ENCODE results near the gene TTYH2.
A peak's percentile ranks its signal among the peaks of the same experiment; 100 is the strongest.
"Not testable (repeated sequence)": the region's sequence is repeated elsewhere in the genome, so short reads cannot be mapped to it uniquely, and the experiment has no call there.

Gene TTYH2

DNA sequence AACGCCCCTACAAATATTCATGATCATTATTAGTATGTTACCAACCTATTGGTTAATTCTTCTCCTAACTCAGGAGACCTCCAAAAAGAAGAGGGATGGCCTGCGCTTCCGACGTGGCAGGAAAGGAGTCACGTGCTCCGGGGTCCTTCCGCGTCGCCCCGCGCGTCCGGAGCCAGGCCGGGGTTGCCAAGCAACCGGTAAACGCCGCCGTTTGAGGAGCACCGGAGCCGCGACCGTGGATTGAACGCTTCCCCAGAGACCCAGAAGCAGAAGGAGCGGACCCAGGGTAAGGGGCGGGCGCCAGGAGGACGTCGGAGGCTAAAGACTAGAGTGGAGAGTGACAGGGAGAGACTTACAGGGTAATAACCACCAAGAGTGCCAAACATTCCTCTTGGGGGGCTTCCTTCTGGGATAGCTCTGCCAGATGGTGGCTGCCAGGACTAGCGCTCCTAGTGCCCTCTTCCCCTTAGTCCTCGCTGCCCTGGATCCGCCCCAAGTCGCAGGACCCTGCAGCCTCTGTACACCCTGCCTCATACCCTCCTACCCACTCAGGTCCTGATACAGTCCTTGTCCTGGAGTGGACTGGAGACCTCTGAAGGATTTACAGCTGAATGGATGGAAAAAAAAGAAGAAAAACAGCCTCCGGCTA, 60.8 kb downstream of the TTYH2 start, which contains the start of gene DNAI2:
TSS of gene DNAI2 (plus strand) at position 175 of the 649 bp plus-strand sequence. CDS start 7,584 bp downstream, outside the sequence.
- Mint-ChIP-seq H3K4me3 (peak within 1 kb of the TSS; percentile 81 to 83), H3K4me1 (peaks cover 42% of the 10 kb centered on the region), H3K9me3 (no peaks in the 10 kb centered on the region), H3K27me3 (peaks cover 32% of the 10 kb centered on the region), H3K27ac (peak within 1 kb of the TSS; percentile 37 to 92)
- ATAC-seq (peak; percentile 43), DNase-seq (no peak)

DNA sequence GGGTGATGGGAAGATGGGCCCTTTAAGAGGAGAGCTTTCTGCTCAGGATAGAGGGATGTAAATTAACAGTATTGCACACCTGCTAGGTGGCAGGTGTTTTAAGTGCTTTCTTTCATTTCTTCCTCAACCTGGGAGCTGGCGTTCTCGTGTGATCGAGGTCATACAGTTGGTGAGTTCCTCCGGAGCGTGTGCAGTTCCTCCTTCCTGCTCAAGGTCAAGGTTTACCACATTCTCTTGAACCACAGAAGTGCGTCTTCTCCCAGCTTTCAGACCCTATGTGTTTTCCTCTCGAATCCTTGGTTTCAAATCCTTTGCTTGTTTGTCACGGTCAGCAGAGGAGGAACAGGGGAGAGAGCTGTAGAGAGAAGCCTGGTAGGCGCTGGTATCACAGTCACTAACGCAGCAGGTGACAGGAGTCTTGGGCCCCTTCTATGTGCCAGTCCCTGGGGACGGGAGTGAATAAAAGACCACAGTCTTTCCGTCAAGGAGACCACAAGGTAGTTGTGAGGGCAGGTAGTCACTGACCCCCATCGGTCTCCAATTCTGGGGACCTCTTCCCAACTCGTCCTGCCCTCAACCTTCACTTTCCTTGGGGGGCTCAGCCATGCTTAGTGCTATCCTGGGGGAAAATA, 61.5 kb downstream of the TTYH2 start:
- ATAC-seq = peak; percentile 47

DNA sequence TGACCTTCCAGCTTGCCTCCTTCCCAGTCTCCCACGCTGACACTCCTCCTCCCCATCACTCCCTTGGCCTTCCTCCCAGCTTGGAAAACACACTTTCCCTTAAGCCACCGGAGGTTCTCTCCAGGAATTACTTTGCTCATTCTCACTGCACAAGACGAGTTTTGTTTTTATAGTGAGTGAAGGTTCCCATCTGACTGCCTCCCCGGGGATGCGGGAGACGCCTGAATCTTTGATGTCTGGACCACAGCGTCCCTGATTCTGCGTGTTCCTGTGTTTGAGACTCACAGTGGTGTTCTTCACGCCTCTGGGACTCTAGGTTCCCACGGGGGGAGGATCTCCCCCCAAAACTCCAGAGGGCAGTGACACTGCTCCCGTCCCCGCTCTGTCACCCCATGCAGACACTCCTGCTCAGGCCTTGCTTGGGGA, 62.7 kb downstream of the TTYH2 start:
- no peak overlapping the region for H3K27ac Mint-ChIP-seq
- no peak overlapping the region for H3K4me3 Mint-ChIP-seq
- no peak for ATAC-seq
- no peak for DNase-seq
- peaks cover 32% of the 10 kb centered on the region for H3K27me3 Mint-ChIP-seq
- peaks cover 57% of the 10 kb centered on the region for H3K4me1 Mint-ChIP-seq
- H3K9me3 Mint-ChIP-seq = no peaks in the 10 kb centered on the region

More for the DNA sequence above, 61.5 kb downstream of the TTYH2 start:
- H3K27me3 Mint-ChIP-seq = peaks cover 32% of the 10 kb centered on the region
- no peaks in the 10 kb centered on the region for H3K9me3 Mint-ChIP-seq
- no peak overlapping the region for H3K27ac Mint-ChIP-seq
- H3K4me3 Mint-ChIP-seq = peak overlapping the region; percentile 81 to 83
- peaks cover 45% of the 10 kb centered on the region for H3K4me1 Mint-ChIP-seq
- DNase-seq = no peak

DNA sequence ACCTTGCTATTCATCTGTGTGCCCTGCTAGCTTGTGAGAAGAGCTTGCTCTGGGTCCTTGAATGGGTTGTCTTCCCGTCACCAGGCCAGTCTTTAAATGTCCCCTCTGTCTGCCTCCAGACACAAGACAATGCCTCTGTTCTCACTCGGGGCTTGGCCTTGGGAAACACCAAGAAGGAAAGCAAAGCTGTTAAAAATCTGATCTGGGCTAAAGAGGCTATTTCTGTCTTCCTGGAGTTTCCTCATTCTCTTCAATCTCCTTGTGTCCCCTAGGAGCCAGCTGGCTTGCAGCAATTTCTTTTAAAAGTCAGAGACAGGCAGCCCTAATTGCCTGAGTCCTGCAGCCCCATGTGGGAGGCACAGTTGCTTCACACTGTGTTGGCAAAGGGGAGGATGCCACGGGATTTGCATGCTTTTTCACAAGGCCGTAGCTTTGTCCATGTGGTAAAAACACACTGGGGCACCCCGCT, 63.2 kb downstream of the TTYH2 start:
- Mint-ChIP-seq H3K4me1 (peaks cover 63% of the 10 kb centered on the region), H3K4me3 (no peak overlapping the region), H3K27me3 (peaks cover 32% of the 10 kb centered on the region), H3K27ac (peak overlapping the region in 1 of 2 donors; percentile 71), H3K9me3 (no peaks in the 10 kb centered on the region)
- no peak for ATAC-seq
- DNase-seq = no peak

DNA sequence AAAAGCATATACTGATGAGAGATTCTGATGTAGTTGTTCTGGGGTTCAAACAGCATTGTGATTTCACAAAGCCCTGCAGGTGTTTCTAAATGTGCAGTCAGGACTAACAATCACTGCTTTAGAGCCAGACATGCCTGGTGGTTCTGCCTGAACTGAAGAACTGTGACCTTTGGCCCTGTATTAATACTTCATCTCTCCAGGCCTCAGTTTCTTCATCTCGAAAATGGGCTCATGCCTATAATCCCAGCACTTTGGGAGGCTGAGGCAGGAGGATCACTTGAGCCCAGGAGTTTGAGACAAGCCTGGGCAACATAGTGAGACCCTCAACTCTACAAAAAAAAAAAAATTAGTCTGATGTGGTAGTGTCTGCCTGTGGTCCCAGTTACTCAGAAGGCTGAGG, 64.6 kb downstream of the TTYH2 start:
- Mint-ChIP-seq H3K27me3 (peaks cover 23% of the 10 kb centered on the region), H3K4me3 (no peak overlapping the region), H3K4me1 (peaks cover 73% of the 10 kb centered on the region), H3K9me3 (no peaks in the 10 kb centered on the region), H3K27ac (no peak overlapping the region)
- no peak for ATAC-seq
- no peak for DNase-seq

DNA sequence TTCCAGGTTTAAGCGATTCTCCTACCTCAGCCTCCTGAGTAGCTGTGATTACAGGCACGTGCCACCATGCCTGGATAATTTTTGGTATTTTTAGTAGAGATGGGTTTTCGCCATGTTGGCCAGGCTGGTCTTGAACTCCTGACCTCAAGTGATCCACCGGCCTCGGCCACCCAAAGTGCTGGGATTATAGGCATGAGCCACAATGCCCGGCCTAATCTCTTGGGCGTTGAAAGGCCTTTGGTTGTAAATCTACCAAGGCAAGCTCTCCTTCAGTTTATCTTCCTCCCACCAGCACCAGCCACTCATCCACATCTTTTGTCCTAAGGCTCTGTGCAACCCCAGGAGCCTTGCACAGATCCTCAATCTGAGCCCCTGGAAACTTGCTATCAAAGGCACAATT, 66.2 kb downstream of the TTYH2 start:
- peaks cover 63% of the 10 kb centered on the region for H3K4me1 Mint-ChIP-seq
- not testable (repeated sequence) for H3K4me3 Mint-ChIP-seq

DNA sequence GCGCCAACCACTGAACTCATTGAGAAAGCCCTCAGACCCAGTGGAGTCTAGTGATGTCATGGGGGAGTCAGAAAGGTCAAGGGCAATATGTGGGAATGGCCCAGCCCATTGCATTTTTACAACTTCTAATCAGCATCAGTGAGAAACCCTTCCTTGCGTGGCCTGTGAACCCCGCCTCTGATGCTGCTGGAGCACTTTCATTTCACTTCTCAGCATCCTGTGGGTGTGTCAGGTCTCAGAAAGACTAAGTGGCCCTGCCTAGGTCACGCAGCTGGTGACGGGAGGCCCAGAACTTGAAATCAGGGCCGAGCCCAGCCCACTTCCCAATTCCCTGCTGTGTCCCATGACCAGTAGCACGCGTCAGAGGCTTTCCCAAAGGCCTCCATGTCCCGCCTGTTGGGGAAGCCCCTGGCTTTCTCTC, 66.7 kb downstream of the TTYH2 start:
- no peaks in the 10 kb centered on the region for H3K9me3 Mint-ChIP-seq
- ATAC-seq (peak; percentile 67), DNase-seq (peak; percentile 39 to 62)
- peak overlapping the region; percentile 39 to 41 for H3K4me3 Mint-ChIP-seq
- H3K27me3 Mint-ChIP-seq = peaks cover 1% of the 10 kb centered on the region
- peak overlapping the region; percentile 69 to 74 for H3K27ac Mint-ChIP-seq
- H3K4me1 Mint-ChIP-seq = peaks cover 63% of the 10 kb centered on the region

More for the DNA sequence above, 66.2 kb downstream of the TTYH2 start:
- H3K27ac Mint-ChIP-seq, ATAC-seq, DNase-seq, H3K9me3 Mint-ChIP-seq, H3K27me3 Mint-ChIP-seq: not testable (repeated sequence)

DNA sequence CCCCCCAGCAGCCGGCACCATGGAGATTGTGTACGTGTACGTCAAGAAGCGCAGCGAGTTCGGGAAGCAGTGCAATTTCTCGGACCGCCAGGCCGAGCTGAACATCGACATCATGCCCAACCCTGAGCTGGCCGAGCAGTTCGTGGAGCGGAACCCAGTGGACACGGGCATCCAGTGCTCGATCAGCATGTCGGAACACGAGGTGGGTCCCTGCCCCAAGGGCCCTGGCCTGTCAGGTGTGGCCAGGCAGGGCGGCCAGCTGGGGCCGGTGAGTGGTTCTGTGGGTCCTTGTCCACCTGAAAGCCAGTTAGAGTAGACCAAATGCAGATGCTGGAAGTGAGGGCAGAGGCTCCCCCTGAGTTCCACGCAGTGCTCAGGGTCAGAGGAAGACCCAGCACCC, 68.4 kb downstream of the TTYH2 start:
- Mint-ChIP-seq H3K4me1 (peaks cover 60% of the 10 kb centered on the region), H3K27me3 (no peaks in the 10 kb centered on the region), H3K9me3 (no peaks in the 10 kb centered on the region), H3K4me3 (no peak overlapping the region), H3K27ac (no peak overlapping the region)
- no peak for ATAC-seq
- DNase-seq = no peak

DNA sequence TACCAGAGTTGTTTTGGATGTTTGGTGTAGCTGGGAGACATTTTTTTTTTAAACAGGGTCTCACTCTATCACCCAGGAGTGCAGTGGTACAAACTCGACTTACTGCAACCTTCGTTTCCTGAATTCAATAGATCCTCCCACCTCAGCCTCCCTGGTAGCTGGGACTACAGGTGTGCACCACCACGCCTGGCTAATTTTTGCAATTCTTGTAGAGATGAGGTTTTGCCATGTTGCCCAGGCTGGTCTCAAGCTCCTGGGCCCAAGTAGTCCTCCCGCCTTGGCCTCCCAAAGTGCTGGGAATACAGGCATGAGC, 68.9 kb downstream of the TTYH2 start:
- H3K9me3 Mint-ChIP-seq, ATAC-seq, DNase-seq, H3K27me3 Mint-ChIP-seq: not testable (repeated sequence)
- Mint-ChIP-seq H3K4me3 (peak overlapping the region in 1 of 2 donors; percentile 21), H3K27ac (peak overlapping the region; percentile 98), H3K4me1 (peaks cover 62% of the 10 kb centered on the region)

DNA sequence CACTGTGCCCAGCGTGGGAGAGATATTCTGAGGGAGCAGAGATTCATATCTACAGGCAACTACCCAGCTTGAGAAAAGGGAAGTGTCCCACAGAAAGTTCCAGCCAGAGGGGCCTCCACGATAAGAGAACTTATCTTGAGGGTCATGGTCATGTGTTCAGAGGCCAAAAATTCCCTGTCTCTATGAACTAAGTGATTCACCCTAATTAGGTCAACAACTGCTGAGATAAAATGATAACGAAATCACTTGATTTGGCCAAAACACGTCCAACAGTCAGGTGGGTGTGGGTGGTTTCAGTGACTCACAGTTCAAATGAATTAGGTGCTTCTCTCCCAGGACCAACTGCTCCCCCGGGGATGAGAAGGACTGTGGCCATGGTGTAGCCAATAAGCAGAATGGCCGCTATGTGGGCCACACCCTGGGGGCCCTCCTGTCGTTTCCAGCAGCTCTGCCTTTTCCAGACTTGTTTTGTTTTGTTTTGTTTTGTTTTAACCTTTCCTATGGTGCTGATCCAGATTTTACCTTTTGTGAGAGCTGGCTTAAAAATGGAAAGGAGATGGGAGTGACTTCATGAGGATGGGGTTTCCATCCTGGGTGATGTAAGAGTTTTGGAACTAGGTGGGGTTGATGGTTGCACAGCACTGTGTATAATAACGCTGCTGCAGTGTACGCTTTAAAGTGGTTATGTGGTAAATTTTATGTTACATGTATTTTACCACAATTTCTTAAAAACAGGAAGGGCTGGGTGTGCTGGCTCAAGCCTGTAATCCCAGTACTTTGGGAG, 69.4 kb downstream of the TTYH2 start:
- Mint-ChIP-seq H3K4me1 (peaks cover 62% of the 10 kb centered on the region), H3K27ac (peak overlapping the region; percentile 98), H3K4me3 (peak overlapping the region; percentile 61 to 68), H3K27me3 (no peaks in the 10 kb centered on the region), H3K9me3 (no peaks in the 10 kb centered on the region)
- ATAC-seq = peak; percentile 90
- DNase-seq = peak; percentile 69 to 83

DNA sequence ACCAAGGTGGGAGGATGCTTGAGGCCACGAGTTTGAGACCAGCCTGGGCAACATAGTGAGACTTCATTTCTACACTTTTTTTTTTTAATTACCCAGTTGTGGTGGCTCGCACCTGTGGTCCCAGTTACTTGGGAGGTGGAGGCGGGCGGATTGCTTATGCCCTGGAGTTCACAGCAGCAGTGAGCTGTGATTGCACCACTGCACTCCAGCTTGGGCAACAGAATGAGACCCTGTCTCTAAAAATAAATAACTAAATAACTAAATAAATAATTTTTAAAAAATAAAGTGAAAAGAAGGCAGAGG, 70.0 kb downstream of the TTYH2 start:
- Mint-ChIP-seq H3K4me1 (peaks cover 60% of the 10 kb centered on the region), H3K4me3 (peak overlapping the region; percentile 61 to 68), H3K27me3 (no peaks in the 10 kb centered on the region), H3K27ac (peak overlapping the region; percentile 98), H3K9me3 (no peaks in the 10 kb centered on the region)
- no peak for ATAC-seq
- no peak for DNase-seq

DNA sequence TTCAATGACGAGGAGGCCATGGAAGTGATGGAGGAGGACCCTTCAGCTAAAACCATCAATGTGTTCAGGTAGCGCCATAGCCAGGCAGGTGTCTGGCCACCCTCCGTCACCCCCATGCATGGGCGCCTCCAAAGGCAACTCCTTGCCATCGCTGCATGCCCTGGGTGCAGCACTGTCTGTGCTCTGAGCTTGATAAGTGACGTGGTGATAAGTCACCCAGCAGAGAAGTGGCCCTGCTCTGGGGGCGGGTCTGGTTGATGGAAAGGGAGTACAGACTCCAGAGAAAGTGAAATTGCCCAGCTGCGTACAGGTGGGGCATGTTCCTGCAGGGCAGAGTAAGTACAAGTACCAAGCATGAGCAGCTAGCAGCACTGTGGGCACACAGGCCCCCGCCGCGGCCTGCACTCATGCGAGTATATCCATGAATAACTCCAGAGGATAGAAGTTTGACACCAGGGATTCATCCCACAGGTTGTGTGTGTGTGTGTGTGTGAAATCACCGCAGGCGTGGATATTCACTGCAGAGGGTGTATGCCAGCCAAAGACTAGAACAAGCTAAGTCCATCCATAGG, 73.7 kb downstream of the TTYH2 start:
- Mint-ChIP-seq H3K4me1 (peaks cover 48% of the 10 kb centered on the region), H3K27ac (no peak overlapping the region), H3K27me3 (no peaks in the 10 kb centered on the region), H3K9me3 (no peaks in the 10 kb centered on the region), H3K4me3 (no peak overlapping the region)
- DNase-seq = no peak
- ATAC-seq = no peak

DNA sequence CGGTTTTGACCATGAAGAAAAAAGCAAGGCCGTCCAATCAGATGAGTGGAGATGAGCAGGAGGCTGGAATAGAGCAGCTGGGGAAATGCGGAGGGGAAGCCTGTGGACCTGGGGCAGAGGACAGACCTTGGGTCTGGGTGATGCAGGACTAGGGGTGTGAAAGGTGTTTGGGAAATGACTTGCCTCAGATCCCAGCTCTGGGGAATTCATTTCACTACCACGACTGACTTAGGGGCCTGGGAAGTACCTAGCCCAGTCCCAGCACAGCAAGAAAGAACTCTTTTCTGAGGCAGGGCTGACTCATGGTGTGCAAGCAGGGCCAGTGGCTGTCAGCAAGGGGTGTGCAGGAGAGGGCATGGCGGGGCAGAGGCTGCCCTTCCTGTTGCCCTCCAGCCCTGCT, 75.4 kb downstream of the TTYH2 start:
- peak; percentile 94 for ATAC-seq
- Mint-ChIP-seq H3K4me1 (peaks cover 37% of the 10 kb centered on the region), H3K4me3 (peak overlapping the region in 1 of 2 donors; percentile 42), H3K9me3 (no peaks in the 10 kb centered on the region), H3K27ac (peak overlapping the region in 1 of 2 donors; percentile 1), H3K27me3 (no peaks in the 10 kb centered on the region)
- DNase-seq = peak in 1 of 2 donors; percentile 51

DNA sequence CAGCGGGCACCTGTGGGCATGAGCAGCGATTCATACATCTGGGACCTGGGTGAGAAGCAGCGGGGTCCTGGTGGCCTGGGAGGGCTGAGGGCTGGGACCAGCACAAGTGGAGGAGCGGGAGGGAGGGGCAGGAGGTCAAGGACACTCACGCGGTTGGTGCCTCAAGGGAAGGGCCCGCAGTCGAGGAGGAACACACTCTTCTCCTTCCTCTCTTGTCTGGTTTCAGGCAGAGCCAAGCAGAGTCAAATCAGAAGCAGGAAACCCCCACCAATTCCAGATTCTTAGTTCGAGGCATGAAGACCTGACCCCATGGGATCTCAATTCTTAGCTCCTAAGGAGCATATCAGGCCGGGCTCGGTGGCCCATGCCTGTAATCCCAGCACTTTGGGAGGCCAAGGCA, 76.3 kb downstream of the TTYH2 start:
- ATAC-seq (no peak), DNase-seq (no peak)
- Mint-ChIP-seq H3K4me3 (no peak overlapping the region), H3K4me1 (peaks cover 32% of the 10 kb centered on the region), H3K27me3 (no peaks in the 10 kb centered on the region), H3K27ac (peak overlapping the region in 1 of 2 donors; percentile 88), H3K9me3 (no peaks in the 10 kb centered on the region)

DNA sequence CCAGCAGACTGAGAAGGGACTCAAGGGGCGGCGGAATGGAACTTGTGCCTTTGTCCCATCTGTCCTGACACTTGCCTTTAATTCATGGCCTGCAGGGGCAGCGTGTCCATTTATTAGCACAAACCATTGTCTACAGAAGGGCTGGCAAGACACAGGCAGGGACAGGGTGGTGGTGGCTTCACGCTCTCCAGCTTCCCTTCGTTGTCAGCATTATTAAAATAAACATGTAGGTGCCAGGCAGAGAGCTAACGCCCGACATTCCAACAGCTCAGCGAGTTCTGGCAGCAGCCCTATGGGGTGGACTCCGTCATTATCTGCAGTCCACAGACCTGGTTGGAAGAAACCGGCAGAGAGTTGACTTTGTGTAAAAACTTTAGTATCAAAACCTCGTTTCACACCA, 77.0 kb downstream of the TTYH2 start:
- H3K9me3 Mint-ChIP-seq = no peaks in the 10 kb centered on the region
- DNase-seq = no peak
- no peak overlapping the region for H3K4me3 Mint-ChIP-seq
- H3K27me3 Mint-ChIP-seq = no peaks in the 10 kb centered on the region
- ATAC-seq = no peak
- H3K27ac Mint-ChIP-seq = no peak overlapping the region
- peaks cover 26% of the 10 kb centered on the region for H3K4me1 Mint-ChIP-seq

DNA sequence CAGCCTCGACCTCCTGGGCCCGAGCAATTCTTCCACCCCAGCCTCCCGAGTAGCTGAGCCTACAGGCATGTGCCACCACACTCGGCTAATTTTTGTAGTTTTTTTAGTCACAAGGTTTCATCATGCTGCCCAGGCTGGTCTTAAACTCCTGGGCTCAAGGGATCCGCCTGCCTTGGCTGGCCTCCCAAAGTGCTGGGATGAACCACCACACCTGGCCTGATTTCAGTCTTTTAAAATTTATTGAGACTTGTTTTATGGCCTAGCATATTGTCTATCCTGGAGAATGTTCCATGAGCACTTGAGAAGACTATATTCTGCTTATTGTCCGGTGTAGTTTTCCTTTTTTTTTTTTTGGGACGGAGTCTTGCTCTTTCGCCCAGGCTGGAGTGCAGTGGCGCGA, 79.1 kb downstream of the TTYH2 start:
- Mint-ChIP-seq H3K9me3 (no peaks in the 10 kb centered on the region), H3K4me1 (peaks cover 21% of the 10 kb centered on the region), H3K27me3 (peaks cover 2% of the 10 kb centered on the region), H3K4me3 (no peak overlapping the region), H3K27ac (no peak overlapping the region)
- DNase-seq = no peak
- ATAC-seq = no peak

Measured in stimulated activated naive CD8-positive, alpha-beta T cell treated with anti-CD3 and anti-CD28 coated beads, Interleukin-15, amount 100 ng/mL, for 72 hours (primary cell).